HepG2 (cell line): Measurements from ENCODE around the gene TCTN2.

Experiments used
- AKAP8 ChIP-seq: sonication (generic); formaldehyde crosslinking; IDR thresholded peaks from 2 replicates; pipeline ENCODE4 v1.5.1; 2020; ENCODE audit warnings: mild to moderate bottlenecking, missing genetic modification reagents
- FOSL1 ChIP-seq: sonication (generic); formaldehyde crosslinking; IDR thresholded peaks from 2 replicates; pipeline ENCODE4 v1.9.0; 2021; ENCODE audit warnings: missing genetic modification reagents, borderline replicate concordance
- JUND ChIP-seq: sonication (generic); formaldehyde crosslinking; IDR thresholded peaks from 2 replicates; pipeline ENCODE4 v1.8.0; 2022; ENCODE audit warnings: mild to moderate bottlenecking, missing genetic modification reagents
- NFE2L2 ChIP-seq: fragments of 150-350 bp; IDR thresholded peaks from 2 replicates; pipeline ENCODE4 v1.6.1; 2014; ENCODE audit warnings: low read length
- NR2C2 ChIP-seq: sonication (generic); formaldehyde crosslinking; IDR thresholded peaks from 2 replicates; pipeline ENCODE4 v1.4.0; 2020; ENCODE audit warnings: missing genetic modification reagents, mild to moderate bottlenecking, moderate library complexity, borderline replicate concordance
- RFX5 ChIP-seq: IDR thresholded peaks from 2 replicates; pipeline ENCODE4 v1.6.1; 2011; ENCODE audit warnings: low read depth, low read length, improper control_type of control experiment
- SRF ChIP-seq: IDR thresholded peaks from 2 replicates; pipeline ENCODE4 v1.6.1; 2011; ENCODE audit warnings: mild to moderate bottlenecking, low read depth, low read length, moderate library complexity
- ZBTB1 ChIP-seq: sonication (generic); formaldehyde crosslinking; IDR thresholded peaks from 2 replicates; pipeline ENCODE4 v1.4.0; 2020; ENCODE audit warnings: missing genetic modification reagents, borderline replicate concordance
- ZFP41 ChIP-seq: sonication (generic); formaldehyde crosslinking; IDR thresholded peaks from 2 replicates; pipeline ENCODE4 v1.4.0; 2020; ENCODE audit warnings: mild to moderate bottlenecking, missing genetic modification reagents, borderline replicate concordance
- ZNF776 ChIP-seq: sonication (generic); formaldehyde crosslinking; IDR thresholded peaks from 2 replicates; pipeline ENCODE4 v1.4.0; 2020; ENCODE audit warnings: mild to moderate bottlenecking, missing genetic modification reagents
- ZSCAN20 ChIP-seq: sonication (generic); formaldehyde crosslinking; IDR thresholded peaks from 2 replicates; pipeline ENCODE4 v1.4.0; 2020; ENCODE audit warnings: missing genetic modification reagents, mild to moderate bottlenecking, borderline replicate concordance
- TF ChIP-seq, protein P1 (sequence below): sonication (generic); formaldehyde crosslinking; IDR thresholded peaks from 2 replicates; pipeline ENCODE4 v1.8.1; 2022; ENCODE audit warnings: low read depth, mild to moderate bottlenecking, missing genetic modification reagents

DNA sequence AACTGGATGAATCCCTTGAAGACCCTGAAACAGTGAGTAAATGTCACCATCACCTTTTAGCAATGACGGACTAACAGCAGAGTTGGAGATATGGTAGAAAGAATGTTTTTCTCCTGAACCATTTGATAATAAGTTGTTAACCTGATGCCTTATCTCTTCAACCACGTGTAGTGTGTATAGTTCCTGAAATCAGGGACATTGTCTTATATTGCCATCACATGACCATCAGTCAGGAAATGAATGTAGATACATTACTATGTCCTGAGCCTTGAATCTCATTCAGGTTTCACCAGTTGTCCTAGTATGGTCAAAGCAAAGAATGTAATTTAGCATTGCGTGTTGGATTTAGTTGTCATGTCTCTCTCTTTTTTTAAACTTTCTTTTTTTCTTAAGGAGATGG is 57.0 kb downstream of the TCTN2 start:
- TF ChIP-seq RFX5 (no peak), ZNF776 (CRISPR knock-in tag) (no peak), NFE2L2 (no peak), FOSL1 (CRISPR knock-in tag) (no peak), ZFP41 (no peak), ZBTB1 (CRISPR knock-in tag) (no peak), SRF (no peak), NR2C2 (CRISPR knock-in tag) (no peak), ZSCAN20 (no peak), AKAP8 (CRISPR knock-in tag) (no peak), JUND (CRISPR knock-in tag) (no peak)
- TF ChIP-seq, protein P1, sequence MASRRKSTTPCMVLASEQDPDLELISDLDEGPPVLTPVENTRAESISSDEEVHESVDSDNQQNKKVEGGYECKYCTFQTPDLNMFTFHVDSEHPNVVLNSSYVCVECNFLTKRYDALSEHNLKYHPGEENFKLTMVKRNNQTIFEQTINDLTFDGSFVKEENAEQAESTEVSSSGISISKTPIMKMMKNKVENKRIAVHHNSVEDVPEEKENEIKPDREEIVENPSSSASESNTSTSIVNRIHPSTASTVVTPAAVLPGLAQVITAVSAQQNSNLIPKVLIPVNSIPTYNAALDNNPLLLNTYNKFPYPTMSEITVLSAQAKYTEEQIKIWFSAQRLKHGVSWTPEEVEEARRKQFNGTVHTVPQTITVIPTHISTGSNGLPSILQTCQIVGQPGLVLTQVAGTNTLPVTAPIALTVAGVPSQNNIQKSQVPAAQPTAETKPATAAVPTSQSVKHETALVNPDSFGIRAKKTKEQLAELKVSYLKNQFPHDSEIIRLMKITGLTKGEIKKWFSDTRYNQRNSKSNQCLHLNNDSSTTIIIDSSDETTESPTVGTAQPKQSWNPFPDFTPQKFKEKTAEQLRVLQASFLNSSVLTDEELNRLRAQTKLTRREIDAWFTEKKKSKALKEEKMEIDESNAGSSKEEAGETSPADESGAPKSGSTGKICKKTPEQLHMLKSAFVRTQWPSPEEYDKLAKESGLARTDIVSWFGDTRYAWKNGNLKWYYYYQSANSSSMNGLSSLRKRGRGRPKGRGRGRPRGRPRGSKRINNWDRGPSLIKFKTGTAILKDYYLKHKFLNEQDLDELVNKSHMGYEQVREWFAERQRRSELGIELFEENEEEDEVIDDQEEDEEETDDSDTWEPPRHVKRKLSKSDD (CRISPR knock-in tag), result no peak
